ENCODE data around the gene C12orf54.
"Not testable (repeated sequence)": the region's sequence is repeated elsewhere in the genome, so short reads cannot be mapped to it uniquely, and the experiment has no call there.

Gene C12orf54

DNA sequence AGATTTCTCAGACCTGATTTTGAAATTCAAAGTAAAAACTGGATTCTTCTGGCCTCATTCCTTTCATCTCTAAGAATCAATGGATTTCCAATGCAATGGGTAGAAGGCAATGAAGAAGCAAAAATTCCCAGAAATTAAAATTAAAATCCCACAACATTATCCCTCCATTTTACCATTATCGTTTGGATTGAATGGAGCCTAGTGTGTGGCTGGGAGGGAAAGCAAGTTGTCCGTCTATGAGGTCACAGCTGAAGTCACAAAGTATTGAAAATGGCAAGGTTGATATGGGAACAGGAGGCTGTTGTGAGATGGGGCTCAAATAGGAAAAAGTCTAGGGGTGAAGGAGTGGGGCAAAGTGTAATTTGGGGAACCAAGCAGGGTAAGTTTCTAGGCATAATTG lies at the start of gene C12orf54:
Gene C12orf54 (plus strand): TSS at position 301 of the 400 bp plus-strand sequence. CDS start 799 bp downstream, outside the sequence.
- no peak for TF ChIP-seq POLR2A (IDR thresholded peaks at IDR 0.05; ENCODE audit: extremely low read depth, insufficient read length)
- TF ChIP-seq MYC (IDR thresholded peaks at IDR 0.05; ENCODE audit: low read depth, low read length), result no peak
- TF ChIP-seq, protein P1, sequence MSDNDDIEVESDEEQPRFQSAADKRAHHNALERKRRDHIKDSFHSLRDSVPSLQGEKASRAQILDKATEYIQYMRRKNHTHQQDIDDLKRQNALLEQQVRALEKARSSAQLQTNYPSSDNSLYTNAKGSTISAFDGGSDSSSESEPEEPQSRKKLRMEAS (IDR thresholded peaks at IDR 0.05; ENCODE audit: low read depth, low read length), result no peak
- TF ChIP-seq, protein P2, sequence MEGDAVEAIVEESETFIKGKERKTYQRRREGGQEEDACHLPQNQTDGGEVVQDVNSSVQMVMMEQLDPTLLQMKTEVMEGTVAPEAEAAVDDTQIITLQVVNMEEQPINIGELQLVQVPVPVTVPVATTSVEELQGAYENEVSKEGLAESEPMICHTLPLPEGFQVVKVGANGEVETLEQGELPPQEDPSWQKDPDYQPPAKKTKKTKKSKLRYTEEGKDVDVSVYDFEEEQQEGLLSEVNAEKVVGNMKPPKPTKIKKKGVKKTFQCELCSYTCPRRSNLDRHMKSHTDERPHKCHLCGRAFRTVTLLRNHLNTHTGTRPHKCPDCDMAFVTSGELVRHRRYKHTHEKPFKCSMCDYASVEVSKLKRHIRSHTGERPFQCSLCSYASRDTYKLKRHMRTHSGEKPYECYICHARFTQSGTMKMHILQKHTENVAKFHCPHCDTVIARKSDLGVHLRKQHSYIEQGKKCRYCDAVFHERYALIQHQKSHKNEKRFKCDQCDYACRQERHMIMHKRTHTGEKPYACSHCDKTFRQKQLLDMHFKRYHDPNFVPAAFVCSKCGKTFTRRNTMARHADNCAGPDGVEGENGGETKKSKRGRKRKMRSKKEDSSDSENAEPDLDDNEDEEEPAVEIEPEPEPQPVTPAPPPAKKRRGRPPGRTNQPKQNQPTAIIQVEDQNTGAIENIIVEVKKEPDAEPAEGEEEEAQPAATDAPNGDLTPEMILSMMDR (IDR thresholded peaks at IDR 0.05; ENCODE audit: low read depth, low read length), result no peak
- H3K4me3 ChIP-seq (ENCODE audit: low read depth, low read length), result no peak within 1 kb of the TSS
- DNase-seq (ENCODE audit: low read depth), result no peak

DNA sequence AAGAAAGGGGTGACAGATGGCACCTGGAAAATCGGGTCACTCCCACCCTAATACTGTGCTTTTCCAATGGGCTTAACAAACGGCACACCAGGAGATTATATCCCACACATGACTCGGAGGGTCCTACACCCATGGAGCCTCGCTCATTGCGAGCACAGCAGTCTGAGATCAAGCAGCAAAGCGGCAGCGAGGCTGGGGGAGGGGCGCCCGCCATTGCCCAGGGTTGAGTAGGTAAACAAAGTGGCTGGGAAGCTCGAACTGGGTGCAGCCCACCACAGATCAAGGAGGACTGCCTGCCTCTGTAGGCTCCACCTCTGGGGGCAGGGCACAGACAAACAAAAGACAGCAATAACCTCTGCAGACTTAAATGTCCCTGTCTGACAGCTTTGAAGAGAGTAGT lies 48.3 kb upstream of the C12orf54 start:
- H3K4me3 ChIP-seq (ENCODE audit: low read depth, low read length); DNase-seq (ENCODE audit: low read depth): not testable (repeated sequence)

DNA sequence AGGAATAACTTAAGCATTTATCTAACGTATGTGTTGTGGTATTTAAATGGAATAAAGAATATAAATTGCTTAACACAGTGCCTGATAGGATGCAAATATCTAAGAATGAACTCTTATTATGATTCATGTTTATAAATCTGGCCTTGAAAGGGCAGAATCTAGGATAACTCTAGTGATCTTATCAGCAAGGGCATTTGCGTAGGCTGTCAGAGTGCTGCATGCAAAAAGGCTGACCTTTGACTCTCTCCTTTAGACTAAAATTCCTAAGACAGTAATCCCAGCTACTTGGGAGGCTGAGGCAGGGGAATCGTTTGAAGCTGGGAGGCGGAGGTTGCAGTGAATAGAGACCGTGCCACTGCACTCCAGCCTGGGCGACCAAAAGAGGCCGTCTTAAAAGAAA lies 41.2 kb upstream of the C12orf54 start:
- TF ChIP-seq POLR2A (IDR thresholded peaks at IDR 0.05; ENCODE audit: extremely low read depth, insufficient read length) (no peak), MYC (IDR thresholded peaks at IDR 0.05; ENCODE audit: low read depth, low read length) (no peak)
- TF ChIP-seq, protein P1 (IDR thresholded peaks at IDR 0.05; ENCODE audit: low read depth, low read length), result no peak
- TF ChIP-seq, protein P2 (IDR thresholded peaks at IDR 0.05; ENCODE audit: low read depth, low read length), result no peak
- no peak for DNase-seq (ENCODE audit: low read depth)
- H3K4me3 ChIP-seq (ENCODE audit: low read depth, low read length), result no peak overlapping the region

DNA sequence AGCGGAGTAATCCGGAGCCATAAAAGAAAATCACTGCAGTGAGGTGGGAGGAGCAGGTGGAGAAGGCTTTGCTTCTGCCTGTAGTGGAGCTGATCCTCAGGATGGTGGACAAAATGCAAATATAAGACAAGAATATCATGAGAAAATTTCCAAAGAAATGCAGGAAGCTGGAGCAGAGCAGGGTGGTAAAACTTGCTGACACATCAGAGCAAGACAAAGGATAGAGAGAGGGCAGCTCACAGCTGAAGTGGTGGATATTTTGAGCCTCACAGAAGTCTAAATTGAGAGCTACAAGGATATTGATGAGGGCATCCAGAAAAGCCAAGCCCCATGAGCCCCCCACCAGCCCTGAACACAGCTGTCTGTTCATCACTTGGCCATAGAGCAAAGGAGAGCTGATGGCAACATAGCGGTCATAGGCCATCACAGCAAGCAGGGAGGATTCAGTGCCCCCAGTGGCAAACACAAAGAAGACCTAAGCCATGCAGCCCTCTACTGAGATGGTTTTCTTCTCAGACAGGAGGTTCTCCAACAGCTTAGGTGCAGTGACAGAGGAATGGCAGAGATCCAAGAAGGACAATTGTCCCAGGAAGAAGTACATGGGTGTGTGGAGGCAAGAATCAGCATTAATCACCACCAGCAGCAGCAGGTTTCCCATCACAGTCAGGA lies 40.0 kb upstream of the C12orf54 start:
- no peak overlapping the region for H3K4me3 ChIP-seq (ENCODE audit: low read depth, low read length)
- TF ChIP-seq MYC (IDR thresholded peaks at IDR 0.05; ENCODE audit: low read depth, low read length), result no peak
- TF ChIP-seq, protein P2 (IDR thresholded peaks at IDR 0.05; ENCODE audit: low read depth, low read length), result peak; percentile 24
- peak; percentile 8 for DNase-seq (ENCODE audit: low read depth)

DNA sequence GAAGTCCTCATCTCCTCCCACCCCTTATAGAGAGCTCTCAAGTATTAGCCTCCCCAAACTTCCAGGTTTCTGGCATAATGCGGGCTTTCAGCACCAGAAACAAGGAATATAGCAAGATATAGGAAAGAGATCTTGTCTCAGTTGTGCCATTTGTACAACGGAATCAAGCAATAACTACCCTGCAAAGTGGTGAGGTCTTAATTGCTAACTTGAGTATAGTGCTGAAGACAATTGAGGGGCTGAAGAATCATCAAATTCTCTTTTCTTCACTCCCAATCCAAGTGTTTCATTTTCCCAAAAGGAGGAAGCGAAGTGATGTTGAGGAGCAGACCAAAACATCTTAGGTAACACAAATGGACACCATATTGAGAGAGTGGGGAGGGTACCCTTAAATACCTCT lies 36.8 kb upstream of the C12orf54 start:
- DNase-seq (ENCODE audit: low read depth), result no peak
- H3K4me3 ChIP-seq (ENCODE audit: low read depth, low read length), result no peak overlapping the region
- TF ChIP-seq, protein P2 (IDR thresholded peaks at IDR 0.05; ENCODE audit: low read depth, low read length), result no peak
- TF ChIP-seq, protein P1 (IDR thresholded peaks at IDR 0.05; ENCODE audit: low read depth, low read length), result no peak
- TF ChIP-seq POLR2A (IDR thresholded peaks at IDR 0.05; ENCODE audit: extremely low read depth, insufficient read length) (no peak), MYC (IDR thresholded peaks at IDR 0.05; ENCODE audit: low read depth, low read length) (no peak)

DNA sequence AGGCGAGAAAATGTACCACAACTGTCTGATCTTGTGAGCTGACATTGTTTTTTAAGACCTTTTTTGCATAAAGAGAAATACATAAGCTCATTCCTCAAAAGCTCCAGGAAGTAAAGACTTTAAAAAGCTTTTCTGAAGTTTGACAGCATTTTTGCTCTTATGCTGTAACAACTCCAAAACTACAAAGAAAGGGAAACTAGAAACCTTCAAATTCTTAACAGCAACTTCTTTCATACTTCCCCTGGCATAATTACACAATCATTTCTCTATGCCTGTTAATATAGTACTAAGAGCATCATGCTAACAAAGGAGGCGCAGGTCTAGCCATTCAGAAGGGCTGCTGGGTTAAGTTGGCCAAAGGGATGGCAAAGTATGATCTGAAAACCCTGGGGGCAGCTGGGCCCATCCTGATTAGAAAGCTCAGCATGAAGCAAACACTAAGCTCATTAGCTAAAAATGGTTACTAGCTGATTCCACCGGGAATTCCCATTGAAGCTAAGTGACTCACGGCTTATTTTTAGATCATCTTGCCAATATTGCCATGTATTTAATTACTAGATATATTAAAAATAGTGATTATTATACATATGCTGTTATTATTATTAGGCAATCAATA lies 36.0 kb upstream of the C12orf54 start:
- H3K4me3 ChIP-seq (ENCODE audit: low read depth, low read length), result no peak overlapping the region
- TF ChIP-seq, protein P1 (IDR thresholded peaks at IDR 0.05; ENCODE audit: low read depth, low read length), result no peak
- TF ChIP-seq POLR2A (IDR thresholded peaks at IDR 0.05; ENCODE audit: extremely low read depth, insufficient read length) (no peak), MYC (IDR thresholded peaks at IDR 0.05; ENCODE audit: low read depth, low read length) (no peak)
- TF ChIP-seq, protein P2 (IDR thresholded peaks at IDR 0.05; ENCODE audit: low read depth, low read length), result no peak
- no peak for DNase-seq (ENCODE audit: low read depth)

Data from NB4 (cell line).